ENCODE measurements around the gene COX8C. TPM values are rescaled to one million over a fixed set of nuclear protein-coding genes. Genes with fewer than 3 reads are reported as not detected.

The COX8C gene
- total RNA-seq, 2 donors from 2014 or later = not detected

DNA sequence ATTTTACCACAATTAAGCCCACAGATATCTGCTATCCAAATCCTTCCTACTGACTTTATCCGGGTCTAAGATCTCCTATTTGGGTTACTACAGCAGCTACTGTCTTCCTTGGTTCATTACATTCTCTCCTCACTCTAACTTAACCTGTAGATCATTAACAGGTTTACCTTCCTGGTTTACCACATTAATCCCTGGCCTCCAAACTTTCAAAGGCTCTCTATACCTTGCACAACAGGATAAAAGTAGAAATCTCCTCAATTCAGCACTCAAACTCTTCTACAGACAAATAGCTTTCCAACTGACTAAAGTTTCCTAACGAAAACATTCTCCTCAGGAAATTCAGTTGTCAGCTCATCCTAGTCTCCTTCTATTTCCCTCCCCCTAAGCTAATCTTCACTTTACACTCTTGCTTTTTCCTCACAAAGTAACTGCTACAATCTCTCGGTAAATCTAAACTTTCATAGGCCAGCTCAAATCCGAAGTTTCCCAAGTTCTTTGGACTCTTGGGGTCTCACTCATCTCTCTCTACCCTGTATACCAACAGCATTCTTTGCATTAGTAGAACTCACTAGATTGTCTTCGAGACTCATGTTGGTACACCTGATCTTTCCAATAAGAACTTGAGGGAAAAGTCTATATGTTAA is 16.9 kb upstream of the COX8C start:
- no peaks in the 10 kb centered on the region for H3K9me3 ChIP-seq
- intact Hi-C loops (cut with DNase I) = no loop called here
- no peaks in the 10 kb centered on the region for H3K27me3 ChIP-seq
- no peaks in the 10 kb centered on the region for H3K36me3 ChIP-seq
- H3K4me3 ChIP-seq = no peak overlapping the region
- peaks cover 6% of the 10 kb centered on the region for H3K4me1 ChIP-seq
- no peak for DNase-seq
- peak overlapping the region; percentile 97 for H3K27ac ChIP-seq
- TF ChIP-seq, protein P1, sequence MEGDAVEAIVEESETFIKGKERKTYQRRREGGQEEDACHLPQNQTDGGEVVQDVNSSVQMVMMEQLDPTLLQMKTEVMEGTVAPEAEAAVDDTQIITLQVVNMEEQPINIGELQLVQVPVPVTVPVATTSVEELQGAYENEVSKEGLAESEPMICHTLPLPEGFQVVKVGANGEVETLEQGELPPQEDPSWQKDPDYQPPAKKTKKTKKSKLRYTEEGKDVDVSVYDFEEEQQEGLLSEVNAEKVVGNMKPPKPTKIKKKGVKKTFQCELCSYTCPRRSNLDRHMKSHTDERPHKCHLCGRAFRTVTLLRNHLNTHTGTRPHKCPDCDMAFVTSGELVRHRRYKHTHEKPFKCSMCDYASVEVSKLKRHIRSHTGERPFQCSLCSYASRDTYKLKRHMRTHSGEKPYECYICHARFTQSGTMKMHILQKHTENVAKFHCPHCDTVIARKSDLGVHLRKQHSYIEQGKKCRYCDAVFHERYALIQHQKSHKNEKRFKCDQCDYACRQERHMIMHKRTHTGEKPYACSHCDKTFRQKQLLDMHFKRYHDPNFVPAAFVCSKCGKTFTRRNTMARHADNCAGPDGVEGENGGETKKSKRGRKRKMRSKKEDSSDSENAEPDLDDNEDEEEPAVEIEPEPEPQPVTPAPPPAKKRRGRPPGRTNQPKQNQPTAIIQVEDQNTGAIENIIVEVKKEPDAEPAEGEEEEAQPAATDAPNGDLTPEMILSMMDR (IDR thresholded peaks at IDR 0.05) = no peak
- H3K9ac ChIP-seq (ENCODE audit: low read depth in 2 of 2, low read length in 2 of 2) = peak overlapping the region in 1 of 2 donors; percentile 44

DNA sequence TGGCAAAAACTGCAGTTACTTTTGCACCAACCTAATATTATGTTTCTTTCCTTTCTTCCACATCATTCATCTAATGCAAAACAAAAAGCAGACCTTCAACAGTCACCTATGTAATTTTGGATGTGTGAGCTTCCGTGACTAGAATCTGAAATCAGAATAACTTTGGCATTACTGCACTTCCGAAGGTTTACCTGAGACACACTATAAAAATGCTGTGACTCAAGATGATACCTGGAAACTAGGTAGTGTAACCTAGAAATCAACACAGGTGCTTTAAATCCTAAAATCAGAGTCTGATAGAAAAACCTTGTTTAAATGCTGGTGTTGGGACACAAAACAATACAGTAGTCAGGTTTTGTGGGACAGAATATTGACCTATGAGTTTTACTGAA is 16.4 kb upstream of the COX8C start:
- DNase-seq = no peak
- peak overlapping the region in 1 of 2 donors; percentile 44 for H3K9ac ChIP-seq (ENCODE audit: low read depth in 2 of 2, low read length in 2 of 2)
- H3K27ac ChIP-seq = peak overlapping the region; percentile 97
- H3K27me3 ChIP-seq = no peaks in the 10 kb centered on the region
- no peaks in the 10 kb centered on the region for H3K9me3 ChIP-seq
- peaks cover 6% of the 10 kb centered on the region for H3K4me1 ChIP-seq
- no peaks in the 10 kb centered on the region for H3K36me3 ChIP-seq
- TF ChIP-seq, protein P1 (IDR thresholded peaks at IDR 0.05) = no peak
- no peak overlapping the region for H3K4me3 ChIP-seq
- intact Hi-C loops (cut with DNase I) = no loop called here

DNA sequence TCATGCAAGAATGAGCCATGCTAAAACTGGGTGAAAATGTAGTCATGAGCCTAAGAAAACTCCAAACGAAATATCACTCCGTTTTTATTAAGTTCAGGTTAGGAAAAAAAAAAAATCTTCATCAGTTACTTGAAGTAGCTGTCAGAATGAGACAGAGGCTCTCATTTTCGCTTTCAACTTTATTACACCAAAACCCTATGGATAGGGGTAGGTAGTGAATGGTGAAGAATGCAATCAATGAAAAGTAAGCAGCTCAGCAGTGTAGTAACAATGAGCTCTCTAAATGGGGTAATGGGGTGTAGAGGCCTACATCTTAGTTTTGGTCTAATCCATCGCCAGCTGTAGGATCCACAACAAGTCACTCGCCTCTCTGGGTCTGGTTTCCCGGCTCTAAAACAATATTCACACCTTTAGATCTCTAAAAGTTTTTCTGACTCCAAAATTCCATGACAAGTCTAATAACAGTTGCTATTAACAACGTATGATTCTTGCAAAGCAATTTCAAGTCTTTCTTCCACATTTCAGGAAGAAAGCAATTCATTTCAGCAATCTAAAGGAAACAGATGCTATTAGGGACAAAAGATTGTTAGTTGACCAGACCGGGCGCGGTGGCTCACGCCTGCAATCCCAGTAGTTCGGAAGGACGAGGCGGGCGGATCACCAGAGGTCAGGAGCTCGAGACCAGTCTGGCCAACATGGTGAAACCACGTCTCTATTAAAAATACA is 15.8 kb upstream of the COX8C start:
- H3K27me3 ChIP-seq = no peaks in the 10 kb centered on the region
- DNase-seq = peak; percentile 48
- H3K4me3 ChIP-seq = peak overlapping the region; percentile 85
- peaks cover 6% of the 10 kb centered on the region for H3K4me1 ChIP-seq
- H3K27ac ChIP-seq = peak overlapping the region; percentile 97
- no peaks in the 10 kb centered on the region for H3K36me3 ChIP-seq
- TF ChIP-seq, protein P1 (IDR thresholded peaks at IDR 0.05) = no peak
- intact Hi-C loops (cut with DNase I) = no loop called here
- peak overlapping the region; percentile 27 to 95 for H3K9ac ChIP-seq (ENCODE audit: low read depth in 2 of 2, low read length in 2 of 2)
- H3K9me3 ChIP-seq = no peaks in the 10 kb centered on the region

DNA sequence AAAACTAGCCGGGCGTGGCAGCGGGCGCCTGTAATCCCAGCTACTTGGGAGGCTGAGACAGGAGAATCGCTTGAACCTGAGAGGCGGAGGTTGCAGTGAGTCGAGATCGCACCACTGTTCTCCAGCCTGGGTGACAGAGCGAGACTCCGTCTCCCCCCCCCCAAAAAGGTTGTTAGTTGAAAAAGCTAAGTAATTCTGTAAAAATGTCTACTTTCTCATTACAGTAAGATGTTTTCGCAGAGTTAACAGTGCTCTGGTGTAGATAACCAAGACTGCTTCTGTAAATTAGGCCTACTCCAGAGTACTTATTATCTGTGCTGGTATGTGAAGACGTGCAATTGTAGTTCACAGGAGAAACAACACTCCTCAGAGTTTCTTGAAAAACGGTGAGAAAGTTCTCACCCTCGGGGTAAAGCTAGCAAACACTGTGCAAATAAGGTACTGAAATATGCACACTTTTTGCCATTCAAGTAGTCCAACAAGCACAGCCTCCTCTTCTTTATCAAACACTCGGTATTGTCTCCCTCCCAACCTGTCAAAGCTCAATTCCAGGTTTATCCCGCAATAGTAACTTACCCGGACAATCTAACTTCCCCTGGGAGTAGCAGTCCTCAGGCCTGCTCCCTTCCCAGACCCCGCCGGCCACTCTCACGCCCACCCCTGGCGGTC is 15.1 kb upstream of the COX8C start:
- Histone ChIP-seq H3K36me3 (no peaks in the 10 kb centered on the region), H3K9ac (ENCODE audit: low read depth in 2 of 2, low read length in 2 of 2) (peak overlapping the region; percentile 95 to 96), H3K27ac (peak overlapping the region; percentile 97), H3K9me3 (no peaks in the 10 kb centered on the region), H3K27me3 (no peaks in the 10 kb centered on the region), H3K4me3 (peak overlapping the region; percentile 85), H3K4me1 (peaks cover 6% of the 10 kb centered on the region)
- TF ChIP-seq, protein P1 (IDR thresholded peaks at IDR 0.05) = no peak
- no peak for DNase-seq
- intact Hi-C loops (cut with DNase I) = no loop called here

DNA sequence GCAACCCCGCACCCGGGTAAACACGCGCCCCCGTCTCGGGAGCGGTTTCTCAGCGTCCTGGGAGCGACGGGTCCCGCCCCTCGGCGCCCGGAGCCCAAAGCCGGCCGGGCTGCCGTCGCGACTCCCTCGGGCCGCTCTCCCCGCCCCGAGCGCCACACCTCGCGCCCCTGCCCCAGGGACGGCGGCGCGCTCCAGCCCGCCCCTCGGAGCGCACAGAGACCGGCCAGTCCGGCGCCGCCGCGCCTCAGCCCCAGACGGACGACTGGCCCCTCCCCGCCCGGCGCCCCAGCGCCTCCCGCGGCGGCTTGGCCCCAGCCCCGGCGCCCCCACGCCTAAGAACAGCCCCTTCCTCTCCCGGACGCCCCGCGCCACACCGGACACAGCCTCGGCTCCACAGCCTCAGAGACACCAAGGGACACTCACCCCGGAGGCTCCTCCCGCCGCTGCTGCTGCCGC is 14.6 kb upstream of the COX8C start:
- Histone ChIP-seq H3K27ac (peak overlapping the region; percentile 97), H3K27me3 (no peaks in the 10 kb centered on the region), H3K4me3 (peak overlapping the region; percentile 85), H3K36me3 (no peaks in the 10 kb centered on the region), H3K4me1 (peaks cover 6% of the 10 kb centered on the region), H3K9me3 (no peaks in the 10 kb centered on the region), H3K9ac (ENCODE audit: low read depth in 2 of 2, low read length in 2 of 2) (peak overlapping the region; percentile 95 to 96)
- peak; percentile 54 for DNase-seq
- TF ChIP-seq, protein P1 (IDR thresholded peaks at IDR 0.05) = no peak
- intact Hi-C loops (cut with DNase I) = no loop called here

Measured in colonic mucosa (tissue), 4 donors.